BLaER1 (cell line): ENCODE results near the gene SAG.
A peak's percentile ranks its signal among the peaks of the same experiment; 100 is the strongest.

Source experiments
- H3K27ac ChIP-seq: shearing (Covaris generic); formaldehyde crosslinking; 2 replicates; pipeline ENCODE4 v1.8.1; 2022
- H3K27me3 ChIP-seq: shearing (Covaris generic); formaldehyde crosslinking; 2 replicates; pipeline ENCODE4 v1.8.1; 2022
- H3K36me3 ChIP-seq: shearing (Covaris generic); formaldehyde crosslinking; 2 replicates; pipeline ENCODE4 v1.8.1; 2022
- H3K4me1 ChIP-seq: shearing (Covaris generic); formaldehyde crosslinking; 2 replicates; pipeline ENCODE4 v1.8.1; 2022
- H3K4me2 ChIP-seq: shearing (Covaris generic); formaldehyde crosslinking; 2 replicates; pipeline ENCODE4 v1.8.1; 2022
- H3K4me3 ChIP-seq: shearing (Covaris generic); formaldehyde crosslinking; 2 replicates; pipeline ENCODE4 v1.8.1; 2022
- H3K9ac ChIP-seq: shearing (Covaris generic); formaldehyde crosslinking; 2 replicates; pipeline ENCODE4 v1.8.1; 2022
- H3K9me3 ChIP-seq: shearing (Covaris generic); formaldehyde crosslinking; 2 replicates; pipeline ENCODE4 v1.8.1; 2022
- H4K20me1 ChIP-seq: shearing (Covaris generic); formaldehyde crosslinking; 2 replicates; pipeline ENCODE4 v1.8.1; 2022
- Cebpa-rat ChIP-seq: shearing (Covaris generic); IDR thresholded peaks from 2 replicates; pipeline ENCODE4 v1.8.1; 2022

Gene SAG

DNA sequence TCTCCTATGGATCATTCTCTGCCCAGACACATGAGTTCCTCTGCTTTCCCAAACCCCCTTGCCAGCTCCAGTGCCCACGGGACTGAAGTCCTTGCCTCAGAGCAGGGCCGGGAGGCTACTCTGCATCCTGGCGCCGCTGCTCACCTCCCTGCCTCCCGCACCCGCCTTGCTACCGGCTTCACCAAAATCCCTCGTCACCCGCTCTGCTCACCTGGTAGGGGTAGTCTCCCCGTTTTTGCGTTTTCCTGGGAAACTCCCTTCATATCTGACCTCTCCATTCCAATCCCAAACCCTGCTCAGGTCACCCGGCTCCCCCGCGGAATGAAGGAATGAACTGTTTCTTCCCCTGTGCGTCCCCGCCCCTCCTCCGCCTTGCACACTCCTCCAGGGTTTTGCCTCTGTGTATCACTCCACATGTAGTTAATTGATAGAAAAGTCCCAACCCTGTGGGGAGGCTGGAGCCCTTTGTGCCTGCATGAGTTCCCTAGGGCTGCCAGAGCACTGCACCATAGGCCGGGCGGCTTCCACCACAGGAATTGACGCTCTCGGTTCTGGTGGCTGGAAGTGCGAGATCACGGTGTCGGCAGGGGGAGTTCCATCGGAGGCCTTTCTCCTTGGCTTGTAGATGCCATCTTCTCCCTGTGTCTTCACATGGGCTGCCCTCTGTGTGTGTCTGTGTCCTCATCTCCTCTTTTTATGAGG, 44.7 kb downstream of the SAG start:
- peaks cover 24% of the 10 kb centered on the region for H4K20me1 ChIP-seq
- H3K4me2 ChIP-seq = peak overlapping the region; percentile 95
- peak overlapping the region; percentile 94 for H3K27ac ChIP-seq

DNA sequence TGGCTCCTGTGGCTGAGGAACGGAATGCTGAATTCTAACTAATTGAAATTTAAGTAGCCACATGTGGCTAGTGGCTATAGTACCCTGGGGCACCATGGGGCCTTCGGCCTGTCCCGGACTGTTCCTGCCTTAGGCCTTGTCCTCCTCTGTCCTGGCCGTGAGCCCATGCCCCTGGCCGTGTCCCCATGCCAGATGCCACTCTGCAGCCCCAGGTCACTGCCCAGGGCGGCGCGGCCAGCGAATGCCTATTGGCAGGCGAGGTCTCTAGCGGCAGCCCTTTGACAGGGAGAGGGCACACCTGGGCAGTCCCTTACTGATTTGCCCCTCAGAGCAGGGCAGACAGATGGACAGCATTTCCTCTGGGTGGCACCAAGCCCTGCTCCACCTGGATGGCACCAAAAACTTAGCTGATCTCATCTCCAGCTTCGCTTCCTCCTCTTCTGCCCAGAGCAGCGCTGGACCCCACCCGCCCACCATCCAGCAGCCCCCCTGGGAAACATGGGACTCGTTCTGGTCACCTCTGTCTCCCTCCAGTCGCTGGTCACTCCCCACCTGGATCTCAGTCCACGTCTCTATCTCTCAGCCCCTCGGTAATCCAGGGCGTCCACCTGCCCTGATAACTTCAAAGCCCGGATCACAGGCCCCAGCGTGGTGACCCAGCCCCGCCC, 45.6 kb downstream of the SAG start:
- H3K4me2 ChIP-seq = peak overlapping the region; percentile 95
- H3K36me3 ChIP-seq = peaks cover 14% of the 10 kb centered on the region
- peak overlapping the region; percentile 78 for H3K9ac ChIP-seq
- peak overlapping the region; percentile 94 for H3K27ac ChIP-seq
- no peaks in the 10 kb centered on the region for H3K27me3 ChIP-seq
- peaks cover 33% of the 10 kb centered on the region for H4K20me1 ChIP-seq
- no peaks in the 10 kb centered on the region for H3K9me3 ChIP-seq
- H3K4me1 ChIP-seq = peaks cover 79% of the 10 kb centered on the region
- H3K4me3 ChIP-seq = peak overlapping the region; percentile 67
- no peak for TF ChIP-seq Cebpa-rat

More for the DNA sequence above, 44.7 kb downstream of the SAG start:
- no peak for TF ChIP-seq Cebpa-rat
- peak overlapping the region; percentile 67; the same call in 1 of the 2 replicates for H3K4me3 ChIP-seq
- H3K9me3 ChIP-seq = no peaks in the 10 kb centered on the region
- H3K36me3 ChIP-seq = peaks cover 14% of the 10 kb centered on the region
- 0 out of 2 replicates have a peak overlapping the region, but pooled peaks have one; percentile 78 for H3K9ac ChIP-seq
- H3K27me3 ChIP-seq = no peaks in the 10 kb centered on the region
- peaks cover 82% of the 10 kb centered on the region for H3K4me1 ChIP-seq

- no peak for TF ChIP-seq Cebpa-rat
- H3K4me3 ChIP-seq = peak within 1 kb of the TSS; percentile 96
- peaks cover 77% of the 10 kb centered on the region for H3K4me1 ChIP-seq
- peak within 1 kb of the TSS; percentile 96 for H3K27ac ChIP-seq
- peak within 1 kb of the TSS; percentile 95 for H3K4me2 ChIP-seq
- peaks cover 14% of the 10 kb centered on the region for H3K36me3 ChIP-seq
- H4K20me1 ChIP-seq = peaks cover 40% of the 10 kb centered on the region
- no peaks in the 10 kb centered on the region for H3K9me3 ChIP-seq
- H3K27me3 ChIP-seq = no peaks in the 10 kb centered on the region
- H3K9ac ChIP-seq = peak within 1 kb of the TSS; percentile 97
These were observed 46.3 kb downstream of the SAG start, which contains the start of gene DGKD for GRCh38 chr2:233353769-233354499. DGKD (plus strand) TSS chr2:233354494; CDS start chr2:233354519, 25 bp downstream.

- H3K4me1 ChIP-seq = peaks cover 77% of the 10 kb centered on the region
- H3K9ac ChIP-seq = peak overlapping the region; percentile 97
These were observed 46.9 kb downstream of the SAG start for GRCh38 chr2:233354500-233354924.

DNA sequence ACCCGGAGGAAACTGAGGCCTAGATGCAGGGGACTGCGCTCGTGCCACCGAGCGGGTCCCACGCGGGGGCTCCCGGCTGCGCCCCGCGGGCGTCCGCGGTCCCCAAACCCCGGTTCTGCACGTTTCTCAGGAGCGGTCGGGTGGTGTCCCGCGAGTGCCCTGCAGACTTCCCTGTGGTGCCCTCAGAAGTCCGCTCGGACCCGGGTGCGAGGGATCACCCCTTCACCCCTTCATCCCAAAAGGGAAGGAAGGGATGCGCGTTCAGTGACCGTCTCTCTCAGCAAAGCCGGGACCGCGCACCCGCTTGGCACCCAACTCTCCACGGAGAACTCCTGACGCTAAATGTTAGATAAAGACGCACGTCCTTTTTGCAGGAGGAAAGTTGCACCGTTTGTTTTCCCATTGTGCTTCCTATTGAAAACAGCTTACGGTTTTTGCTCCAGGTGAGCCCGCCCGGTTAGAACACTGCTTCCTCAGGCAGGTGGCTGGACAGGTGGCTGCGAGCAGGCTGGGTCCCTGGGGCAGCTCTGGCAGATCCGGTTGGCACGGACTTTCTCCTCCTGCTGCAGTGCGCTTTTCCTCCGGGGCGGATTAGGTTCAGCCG, 47.5 kb downstream of the SAG start:
- peak overlapping the region; percentile 96 for H3K4me3 ChIP-seq
- peaks cover 49% of the 10 kb centered on the region for H4K20me1 ChIP-seq
- no peaks in the 10 kb centered on the region for H3K27me3 ChIP-seq
- H3K9ac ChIP-seq = peak overlapping the region; percentile 97
- TF ChIP-seq Cebpa-rat = no peak
- peaks cover 77% of the 10 kb centered on the region for H3K4me1 ChIP-seq
- no peaks in the 10 kb centered on the region for H3K9me3 ChIP-seq
- peaks cover 15% of the 10 kb centered on the region for H3K36me3 ChIP-seq
- H3K4me2 ChIP-seq = peak overlapping the region; percentile 94
- H3K27ac ChIP-seq = peak overlapping the region; percentile 96

More at GRCh38 chr2:233354500-233354924, 46.9 kb downstream of the SAG start:
- no peaks in the 10 kb centered on the region for H3K9me3 ChIP-seq
- H3K4me2 ChIP-seq = peak overlapping the region; percentile 94
- H4K20me1 ChIP-seq = peaks cover 44% of the 10 kb centered on the region
- H3K4me3 ChIP-seq = peak overlapping the region; percentile 96
- TF ChIP-seq Cebpa-rat = no peak
- H3K36me3 ChIP-seq = peaks cover 14% of the 10 kb centered on the region
- H3K27me3 ChIP-seq = no peaks in the 10 kb centered on the region
- peak overlapping the region; percentile 96 for H3K27ac ChIP-seq

DNA sequence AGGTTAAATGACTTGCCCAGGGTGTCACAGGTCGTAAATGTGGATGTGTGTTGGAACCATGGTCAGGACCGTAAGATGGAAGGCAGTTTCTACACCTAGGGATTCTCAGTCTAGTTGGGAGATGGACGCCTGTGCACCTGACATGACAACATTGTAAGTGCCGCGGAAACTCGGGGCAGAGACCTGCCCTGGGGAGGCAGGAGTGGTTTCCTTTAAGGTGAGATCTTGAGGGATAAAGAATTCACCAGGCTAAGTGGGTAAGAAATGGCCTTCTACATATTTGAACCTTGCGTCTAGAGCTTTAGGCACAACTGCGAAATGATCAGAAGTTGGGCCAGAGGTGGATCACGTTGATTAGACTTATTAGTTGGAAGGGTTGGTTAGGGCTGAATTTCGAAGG, 48.3 kb downstream of the SAG start:
- Histone ChIP-seq H3K9ac (peak overlapping the region; percentile 97), H3K4me3 (peak overlapping the region; percentile 96), H3K27ac (peak overlapping the region; percentile 96), H3K9me3 (peaks cover 1% of the 10 kb centered on the region; the same call in 1 of the 2 replicates), H3K27me3 (no peaks in the 10 kb centered on the region), H4K20me1 (peaks cover 54% of the 10 kb centered on the region), H3K4me1 (peaks cover 77% of the 10 kb centered on the region), H3K4me2 (peak overlapping the region; percentile 94), H3K36me3 (peaks cover 24% of the 10 kb centered on the region)
- TF ChIP-seq Cebpa-rat = no peak

DNA sequence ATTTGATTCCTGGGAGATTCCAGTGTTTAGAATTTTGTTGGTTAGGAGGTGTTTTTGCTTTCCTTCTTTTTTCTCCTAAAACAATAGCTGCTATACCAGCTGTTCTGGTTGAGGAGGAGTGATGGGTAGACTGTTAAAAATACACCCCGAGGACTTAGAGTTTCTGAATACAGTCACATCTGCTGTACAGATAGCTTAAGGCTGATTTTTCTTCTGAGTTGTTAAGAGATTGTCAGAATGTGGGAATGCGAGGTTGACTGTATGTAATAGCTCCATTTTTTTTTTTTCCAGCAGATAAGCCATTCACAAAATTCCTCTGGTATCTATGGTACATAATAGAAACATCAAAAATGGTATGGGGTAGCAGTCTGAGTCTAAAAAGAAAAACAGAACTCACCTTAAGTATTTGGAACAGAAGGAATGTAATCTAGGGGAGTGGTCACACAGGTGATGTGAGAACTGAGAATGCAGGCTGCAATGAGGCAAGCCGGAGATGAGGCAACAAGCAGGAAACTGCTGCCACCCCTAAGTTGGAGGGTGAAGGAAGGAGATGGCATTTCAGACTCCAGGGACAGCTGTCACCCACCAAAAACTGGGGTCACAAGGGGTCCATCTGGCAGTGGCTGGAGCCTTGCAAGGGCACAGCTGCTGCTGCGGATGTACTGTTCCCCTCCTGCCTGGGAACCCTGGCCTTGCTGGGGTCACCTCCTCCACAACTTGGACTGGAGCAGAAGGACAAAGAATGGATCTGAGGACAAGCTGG, 49.1 kb downstream of the SAG start:
- peak overlapping the region; percentile 96 for H3K27ac ChIP-seq

GRCh38 chr2:233358335-233358734, 50.7 kb downstream of the SAG start:
- peak overlapping the region; percentile 94 for H3K4me2 ChIP-seq
- H3K27ac ChIP-seq = peak overlapping the region; percentile 96
- H3K4me3 ChIP-seq = peak overlapping the region; percentile 96
- H3K4me1 ChIP-seq = peaks cover 77% of the 10 kb centered on the region
- H3K9ac ChIP-seq = peak overlapping the region; percentile 97
- peaks cover 24% of the 10 kb centered on the region for H3K9me3 ChIP-seq
- peaks cover 46% of the 10 kb centered on the region for H3K36me3 ChIP-seq
- no peak; the same call in 1 of the 2 replicates for TF ChIP-seq Cebpa-rat
- no peaks in the 10 kb centered on the region for H3K27me3 ChIP-seq
- peaks cover 58% of the 10 kb centered on the region for H4K20me1 ChIP-seq

More for the DNA sequence above, 49.1 kb downstream of the SAG start:
- Histone ChIP-seq H3K9ac (peak overlapping the region; percentile 97), H3K9me3 (peaks cover 9% of the 10 kb centered on the region), H3K4me2 (peak overlapping the region; percentile 94), H3K4me1 (peaks cover 77% of the 10 kb centered on the region), H3K4me3 (peak overlapping the region; percentile 96), H4K20me1 (peaks cover 58% of the 10 kb centered on the region), H3K27me3 (no peaks in the 10 kb centered on the region), H3K36me3 (peaks cover 32% of the 10 kb centered on the region)
- TF ChIP-seq Cebpa-rat = 0 out of 2 replicates have a peak, but pooled peaks have one; percentile 19
